T-cell (primary cell): Measurements from ENCODE around the gene ZNF664. TPM values are rescaled to one million over a fixed set of nuclear protein-coding genes. Genes with fewer than 3 reads are reported as not detected.

Source experiments
- ATAC-seq, 4 experiments: fragments of 200-7000 bp in 3 of 4; fragments of 150-1000 bp in 1 of 4; cut with Tn5 transposase; replicated peaks in 1 of 4; 1 replicate in 3 of 4; 2 replicates in 1 of 4; pipeline ENCODE4 v1.10.0; 2021; ENCODE audit warnings: moderate library complexity in 3 of 4, mild to moderate bottlenecking in 2 of 4, moderate number of reproducible peaks in 1 of 4
- CTCF ChIA-PET, 2 donors: fragments of 300-600 bp; sonication (Branson Sonifier 250); formaldehyde crosslinking; loops; one replicate each; lab custom pipeline; 2022; ENCODE audit warnings: antibody characterized with exemption in 2 of 2; lab: Charles Lee
- POLR2A ChIA-PET, 2 donors: fragments of 300-600 bp; sonication (Branson Sonifier 250); formaldehyde crosslinking; loops; one replicate each; lab custom pipeline; 2022; ENCODE audit warnings: antibody characterized with exemption in 2 of 2; lab: Charles Lee
- DNase-seq, 35 experiments: peaks; one replicate each; pipeline versions ENCODE4 v3.0.0 to v3.0.0-alpha.2; 2013 to 2023
- H3K27ac ChIP-seq: one replicate; pipeline ENCODE4 v1.5.1; 2013; ENCODE audit warnings: low read length
- H3K27me3 ChIP-seq, 2 experiments: replicated peaks in 1 of 2; 1 replicate in 1 of 2; 2 replicates in 1 of 2; pipeline versions ENCODE4 v1.6.1 to v1.7.0; 2013; ENCODE audit warnings: low read length in 1 of 2, mixed read lengths in 1 of 2; ENCODE audit not compliant: control insufficient read depth in 2 of 2, insufficient read depth in 2 of 2; ENCODE audit errors: extremely low read depth in 1 of 2
- H3K36me3 ChIP-seq, 2 donors: 1 replicate in 1 of 2; 2 replicates in 1 of 2; pipeline versions ENCODE4 v1.6.1 to v1.7.0; 2013; ENCODE audit warnings: low read length in 1 of 2; ENCODE audit not compliant: control insufficient read depth in 2 of 2, insufficient read depth in 1 of 2; ENCODE audit errors: extremely low read depth in 1 of 2
- H3K4me1 ChIP-seq, 2 experiments: 1 replicate in 1 of 2; 2 replicates in 1 of 2; pipeline versions ENCODE4 v1.6.1 to v1.7.0; 2013; ENCODE audit warnings: low read length in 2 of 2, mixed read lengths in 1 of 2; ENCODE audit not compliant: insufficient read depth in 2 of 2, control insufficient read depth in 1 of 2; ENCODE audit errors: extremely low read depth in 1 of 2
- H3K4me3 ChIP-seq, 2 donors: 1 replicate in 1 of 2; 2 replicates in 1 of 2; pipeline versions ENCODE4 v1.5.1 to v1.7.0; 2013; ENCODE audit warnings: mild to moderate bottlenecking in 2 of 2, low read length in 1 of 2, moderate library complexity in 1 of 2; ENCODE audit not compliant: control insufficient read depth in 1 of 2; ENCODE audit errors: extremely low read depth in 1 of 2
- H3K9me3 ChIP-seq: 2 replicates; pipeline ENCODE4 v1.7.0; 2013
- H3K27ac Mint-ChIP-seq, 2 donors: one replicate each; pipeline ENCODE4 v1.8.0; 2020 to 2021; ENCODE audit warnings: mild to moderate bottlenecking in 2 of 2, mixed read lengths in 2 of 2
- H3K27me3 Mint-ChIP-seq, 2 donors: one replicate each; pipeline ENCODE4 v1.8.0; 2021 to 2022; ENCODE audit warnings: mixed read lengths in 2 of 2
- H3K36me3 Mint-ChIP-seq: one replicate; pipeline ENCODE4 v1.8.0; 2021; ENCODE audit warnings: mixed read lengths
- H3K4me1 Mint-ChIP-seq, 3 donors: one replicate each; pipeline ENCODE4 v1.8.0; 2020 to 2022; ENCODE audit warnings: mixed read lengths in 3 of 3, mild to moderate bottlenecking in 1 of 3
- H3K4me3 Mint-ChIP-seq, 3 donors: one replicate each; pipeline ENCODE4 v1.8.0; 2020 to 2022; ENCODE audit warnings: mild to moderate bottlenecking in 3 of 3, mixed read lengths in 3 of 3, moderate library complexity in 3 of 3
- H3K9me3 Mint-ChIP-seq, 3 donors: one replicate each; pipeline ENCODE4 v1.8.0; 2020 to 2022; ENCODE audit warnings: mixed read lengths in 3 of 3
- WGBS: methylation state at CpG from one replicate; pipeline ENCODE4 v1.1.5; 2013; ENCODE audit warnings: missing lambda C conversion rate; ENCODE audit not compliant: insufficient coverage; 5-methylcytosine and 5-hydroxymethylcytosine counted together
- total RNA-seq, 35 experiments: library from RNA in 6 of 35; stranded (reverse) in 6 of 35; fragments of 120-200 nt in 1 of 35; gene quantifications; one replicate each; pipeline versions ENCODE4 v1.2.1 to v1.2.4 and lab custom pipeline; 2013 to 2026

The ZNF664 gene
- total RNA-seq, 5 donors from 2014 or later (not counting 1 experiment from before 2014, with no cell fraction given) = 30.6 to 58.2 (median 56.1) TPM

- WGBS = no CpG with 5 or more reads among the region's 1 CpG
- Mint-ChIP-seq H3K9me3 (peaks cover 0 to 5% (median 0%) of the 10 kb centered on the region in 3 donors), H3K36me3 (no peaks in the 10 kb centered on the region), H3K4me1 (no peaks in the 10 kb centered on the region), H3K27me3 (peaks cover 9 to 12% of the 10 kb centered on the region in 2 donors), H3K27ac (no peak overlapping the region), H3K4me3 (no peak overlapping the region)
- ChIA-PET CTCF (no interaction called here), POLR2A (interaction anchor here in 1 of 2 donors (0.6 kb wide), 1 partner anchor 722 kb away, joined by 4 read pairs; no protein-coding TSS in a partner anchor)
- H3K27ac ChIP-seq = no peak overlapping the region
- H3K4me3 ChIP-seq = no peak overlapping the region
- peaks cover 0 to 9% of the 10 kb centered on the region in 2 experiments for H3K27me3 ChIP-seq
- no peaks in the 10 kb centered on the region for H3K4me1 ChIP-seq
- DNase-seq = no peak
- no peak for ATAC-seq
- no peaks in the 10 kb centered on the region for H3K36me3 ChIP-seq
- no peaks in the 10 kb centered on the region for H3K9me3 ChIP-seq
Observed at GRCh38 chr12:124055066-124055465, 82.1 kb downstream of the ZNF664 start.

GRCh38 chr12:124057691-124058090, 84.7 kb downstream of the ZNF664 start:
- Mint-ChIP-seq H3K4me1 (no peaks in the 10 kb centered on the region), H3K36me3 (no peaks in the 10 kb centered on the region), H3K27ac (no peak overlapping the region), H3K27me3 (peaks cover 9 to 26% of the 10 kb centered on the region in 2 donors), H3K4me3 (no peak overlapping the region), H3K9me3 (peaks cover 0 to 5% (median 0%) of the 10 kb centered on the region in 3 donors)
- no peak overlapping the region for H3K4me3 ChIP-seq
- no peak for DNase-seq
- POLR2A ChIA-PET = interaction anchor here in 1 of 2 donors (0.6 kb wide), 1 partner anchor 1435 kb away, joined by 3 read pairs; no protein-coding TSS in a partner anchor
- no peak for ATAC-seq
- no peak overlapping the region for H3K27ac ChIP-seq
- 100% methylated on average over 2 of the region's 2 CpGs for WGBS
- H3K9me3 ChIP-seq = no peaks in the 10 kb centered on the region
- CTCF ChIA-PET = no interaction called here
- no peaks in the 10 kb centered on the region for H3K36me3 ChIP-seq
- peaks cover 0 to 9% of the 10 kb centered on the region in 2 experiments for H3K27me3 ChIP-seq
- H3K4me1 ChIP-seq = no peaks in the 10 kb centered on the region

- Mint-ChIP-seq H3K27me3 (peaks cover 0 to 18% of the 10 kb centered on the region in 2 donors), H3K9me3 (peaks cover 0 to 5% (median 0%) of the 10 kb centered on the region in 3 donors), H3K36me3 (no peaks in the 10 kb centered on the region), H3K4me1 (no peaks in the 10 kb centered on the region), H3K4me3 (no peak overlapping the region), H3K27ac (no peak overlapping the region)
- H3K4me1 ChIP-seq = no peaks in the 10 kb centered on the region
- CTCF ChIA-PET = no interaction called here
- no peak overlapping the region for H3K4me3 ChIP-seq
- H3K27ac ChIP-seq = no peak overlapping the region
- H3K27me3 ChIP-seq = peaks cover 0 to 6% of the 10 kb centered on the region in 2 experiments
- ATAC-seq (no peak), DNase-seq (no peak)
- POLR2A ChIA-PET = no interaction called here
- H3K9me3 ChIP-seq = no peaks in the 10 kb centered on the region
- H3K36me3 ChIP-seq = no peaks in the 10 kb centered on the region
- WGBS = 50% methylated on average over 3 of the region's 3 CpGs
Observed at GRCh38 chr12:124059752-124060151, 86.7 kb downstream of the ZNF664 start.

Other genes with a start within 250 kb of the ZNF664 start
- gene DNAH10, start 210.9 kb upstream of the ZNF664 start, total RNA-seq = under 1 TPM; 0.08 to 0.32 (median 0.19) TPM
- 10 to 100 TPM; 22.1 to 44.9 (median 38.7) TPM for gene CCDC92, start 384 bp upstream of the ZNF664 start, total RNA-seq